Panc1 (cell line): ENCODE data around the gene CYTH3.

Experiments used
- CTCF ChIP-seq: fragments of 450-650 bp; IDR thresholded peaks from 2 replicates; pipeline ENCODE4 v1.5.1; 2017; ENCODE audit warnings: mild to moderate bottlenecking
- POLR2AphosphoS5 ChIP-seq: IDR thresholded peaks from 2 replicates; pipeline ENCODE4 v1.6.1; 2012; ENCODE audit warnings: mild to moderate bottlenecking, low read depth, low read length, moderate library complexity
- TF ChIP-seq, protein P1 (sequence below), 2 experiments: IDR thresholded peaks; 2 replicates each; pipeline ENCODE4 v1.6.1; 2011 to 2012; ENCODE audit warnings: low read depth in 2 of 2, control low read depth in 1 of 2, low read length in 1 of 2, mild to moderate bottlenecking in 1 of 2, moderate library complexity in 1 of 2; ENCODE audit not compliant: insufficient read depth in 1 of 2

DNA sequence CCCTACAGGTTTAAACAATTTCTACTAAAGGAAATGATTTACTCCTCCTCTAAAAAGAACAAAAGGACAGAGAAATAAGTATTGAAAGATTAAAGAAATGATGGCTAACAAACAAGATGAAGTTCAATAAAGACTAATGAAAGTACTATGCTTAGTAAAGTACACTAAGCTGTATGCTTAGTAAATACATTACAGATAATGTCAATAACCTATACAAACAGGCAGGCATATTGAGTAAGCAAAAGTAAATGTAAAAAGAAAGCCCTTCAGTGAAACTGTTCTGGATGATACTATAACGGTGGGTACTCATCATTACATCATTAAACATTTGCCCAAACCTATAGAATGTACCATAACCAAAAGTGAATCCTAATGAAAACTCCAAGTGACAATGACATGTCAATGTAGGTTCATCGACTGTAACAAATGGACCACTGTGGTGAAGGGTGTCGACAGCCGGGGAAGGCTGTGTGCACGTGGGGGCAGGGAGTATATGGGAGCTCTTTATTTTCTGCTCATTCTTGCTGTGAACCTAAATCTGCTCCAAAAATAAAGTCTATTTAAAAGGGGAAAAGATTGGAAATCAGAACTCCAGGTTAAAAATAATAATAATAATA lies 34.0 kb downstream of the CYTH3 start:
- no peak for TF ChIP-seq POLR2AphosphoS5
- TF ChIP-seq CTCF, result no peak
- TF ChIP-seq, protein P1, sequence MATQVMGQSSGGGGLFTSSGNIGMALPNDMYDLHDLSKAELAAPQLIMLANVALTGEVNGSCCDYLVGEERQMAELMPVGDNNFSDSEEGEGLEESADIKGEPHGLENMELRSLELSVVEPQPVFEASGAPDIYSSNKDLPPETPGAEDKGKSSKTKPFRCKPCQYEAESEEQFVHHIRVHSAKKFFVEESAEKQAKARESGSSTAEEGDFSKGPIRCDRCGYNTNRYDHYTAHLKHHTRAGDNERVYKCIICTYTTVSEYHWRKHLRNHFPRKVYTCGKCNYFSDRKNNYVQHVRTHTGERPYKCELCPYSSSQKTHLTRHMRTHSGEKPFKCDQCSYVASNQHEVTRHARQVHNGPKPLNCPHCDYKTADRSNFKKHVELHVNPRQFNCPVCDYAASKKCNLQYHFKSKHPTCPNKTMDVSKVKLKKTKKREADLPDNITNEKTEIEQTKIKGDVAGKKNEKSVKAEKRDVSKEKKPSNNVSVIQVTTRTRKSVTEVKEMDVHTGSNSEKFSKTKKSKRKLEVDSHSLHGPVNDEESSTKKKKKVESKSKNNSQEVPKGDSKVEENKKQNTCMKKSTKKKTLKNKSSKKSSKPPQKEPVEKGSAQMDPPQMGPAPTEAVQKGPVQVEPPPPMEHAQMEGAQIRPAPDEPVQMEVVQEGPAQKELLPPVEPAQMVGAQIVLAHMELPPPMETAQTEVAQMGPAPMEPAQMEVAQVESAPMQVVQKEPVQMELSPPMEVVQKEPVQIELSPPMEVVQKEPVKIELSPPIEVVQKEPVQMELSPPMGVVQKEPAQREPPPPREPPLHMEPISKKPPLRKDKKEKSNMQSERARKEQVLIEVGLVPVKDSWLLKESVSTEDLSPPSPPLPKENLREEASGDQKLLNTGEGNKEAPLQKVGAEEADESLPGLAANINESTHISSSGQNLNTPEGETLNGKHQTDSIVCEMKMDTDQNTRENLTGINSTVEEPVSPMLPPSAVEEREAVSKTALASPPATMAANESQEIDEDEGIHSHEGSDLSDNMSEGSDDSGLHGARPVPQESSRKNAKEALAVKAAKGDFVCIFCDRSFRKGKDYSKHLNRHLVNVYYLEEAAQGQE (IDR thresholded peaks at IDR 0.05; ENCODE audit: insufficient read depth in 1 of 2, low read depth in 2 of 2, low read length in 1 of 2), result no peak
